ENCODE data around the gene TTC36. TPM values are rescaled to one million over a fixed set of nuclear protein-coding genes. Genes with fewer than 3 reads are reported as not detected.

Gene TTC36
- total RNA-seq, 5 donors from 2014 or later (not counting 1 experiment from before 2014, with no cell fraction given): 0.53 to 1.7 (median 1.2) TPM

DNA sequence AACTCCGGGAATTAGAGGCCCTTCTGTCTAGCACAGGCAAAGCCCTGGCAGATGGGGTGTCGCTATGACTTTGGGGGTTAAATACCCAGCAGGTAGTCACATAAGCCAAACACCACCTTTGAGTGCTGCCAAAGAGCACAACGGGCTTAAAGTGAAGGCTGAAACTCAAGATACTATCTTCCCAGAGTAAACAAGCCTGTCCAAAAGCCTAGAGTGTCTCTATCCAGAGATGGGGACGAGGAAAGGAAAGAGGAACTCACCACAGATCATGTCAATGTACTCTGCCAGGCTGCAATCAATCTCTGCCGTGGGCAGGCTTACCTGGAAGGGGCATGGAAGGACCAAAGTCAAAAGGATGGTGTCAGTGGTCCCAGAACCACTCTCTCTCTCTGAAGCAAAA, 18.3 kb downstream of the TTC36 start:
- Mint-ChIP-seq H3K4me1 (no peaks in the 10 kb centered on the region), H3K36me3 (peaks cover 19% of the 10 kb centered on the region), H3K27ac (no peak overlapping the region), H3K27me3 (no peaks in the 10 kb centered on the region), H3K9me3 (no peaks in the 10 kb centered on the region), H3K4me3 (no peak overlapping the region)
- ATAC-seq (replicated peaks in 1 of 4) (no peak), DNase-seq (no peak)
- H3K4me3 ChIP-seq (ENCODE audit: control insufficient read depth in 1 of 2, extremely low read depth in 1 of 2, low read length in 1 of 2): no peak overlapping the region
- H3K27ac ChIP-seq (ENCODE audit: low read length): no peak overlapping the region
- ChIA-PET CTCF (no interaction called here), POLR2A (no interaction called here)
- no peaks in the 10 kb centered on the region for H3K9me3 ChIP-seq
- no CpG with 5 or more reads among the region's 5 CpGs for WGBS (ENCODE audit: insufficient coverage)
- H3K27me3 ChIP-seq (replicated peaks in 1 of 2; ENCODE audit: control insufficient read depth in 2 of 2, extremely low read depth in 1 of 2, insufficient read depth in 2 of 2, low read length in 1 of 2): no peaks in the 10 kb centered on the region
- H3K36me3 ChIP-seq (ENCODE audit: control insufficient read depth in 2 of 2, extremely low read depth in 1 of 2, insufficient read depth in 1 of 2, low read length in 1 of 2): peaks cover 6 to 10% of the 10 kb centered on the region in 2 donors
- no peaks in the 10 kb centered on the region for H3K4me1 ChIP-seq (ENCODE audit: control insufficient read depth in 1 of 2, extremely low read depth in 1 of 2, insufficient read depth in 2 of 2, low read length in 2 of 2)

DNA sequence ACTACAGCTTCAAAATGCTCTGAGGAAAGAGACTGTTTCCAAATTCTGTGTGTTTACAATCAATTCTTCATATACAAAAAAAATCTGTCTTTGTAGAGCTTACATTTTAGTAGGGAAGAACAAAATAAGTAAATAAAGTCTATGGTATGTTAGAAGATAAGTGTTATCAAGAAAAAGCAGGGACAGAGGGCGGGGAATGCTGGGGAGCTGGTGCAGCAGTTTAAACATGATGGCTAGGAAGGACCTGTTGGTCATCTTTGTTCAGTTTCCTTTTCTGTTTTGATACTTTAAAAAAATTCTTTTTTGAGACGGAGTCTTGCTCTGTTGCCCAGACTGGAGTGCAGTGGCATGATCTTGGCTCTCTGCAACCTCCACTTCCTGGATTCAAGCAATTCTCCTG, 19.9 kb downstream of the TTC36 start:
- no peak overlapping the region for H3K4me3 Mint-ChIP-seq
- H3K4me1 Mint-ChIP-seq: no peaks in the 10 kb centered on the region
- H3K27ac Mint-ChIP-seq: no peak overlapping the region
- no peaks in the 10 kb centered on the region for H3K27me3 Mint-ChIP-seq
- DNase-seq (no peak), ATAC-seq (replicated peaks in 1 of 4) (no peak)
- H3K4me3 ChIP-seq (ENCODE audit: control insufficient read depth in 1 of 2, extremely low read depth in 1 of 2, low read length in 1 of 2): no peak overlapping the region
- no peaks in the 10 kb centered on the region for H3K9me3 Mint-ChIP-seq
- peaks cover 22% of the 10 kb centered on the region for H3K36me3 Mint-ChIP-seq
- H3K36me3 ChIP-seq (ENCODE audit: control insufficient read depth in 2 of 2, extremely low read depth in 1 of 2, insufficient read depth in 1 of 2, low read length in 1 of 2): peaks cover 6 to 16% of the 10 kb centered on the region in 2 donors
- no peaks in the 10 kb centered on the region for H3K4me1 ChIP-seq (ENCODE audit: control insufficient read depth in 1 of 2, extremely low read depth in 1 of 2, insufficient read depth in 2 of 2, low read length in 2 of 2)
- 100% methylated on average over 1 of the region's 2 CpGs for WGBS (ENCODE audit: insufficient coverage)
- H3K27me3 ChIP-seq (replicated peaks in 1 of 2; ENCODE audit: control insufficient read depth in 2 of 2, extremely low read depth in 1 of 2, insufficient read depth in 2 of 2, low read length in 1 of 2): no peaks in the 10 kb centered on the region
- ChIA-PET CTCF (interaction anchor here in 1 of 2 donors (0.6 kb wide), 1 partner anchor 791 kb away, joined by 3 read pairs; no protein-coding TSS in a partner anchor), POLR2A (interaction anchor here in 1 of 2 donors (0.6 kb wide), 1 partner anchor 381 kb away, joined by 3 read pairs; no protein-coding TSS in a partner anchor)
- H3K27ac ChIP-seq (ENCODE audit: low read length): no peak overlapping the region
- H3K9me3 ChIP-seq: no peaks in the 10 kb centered on the region

DNA sequence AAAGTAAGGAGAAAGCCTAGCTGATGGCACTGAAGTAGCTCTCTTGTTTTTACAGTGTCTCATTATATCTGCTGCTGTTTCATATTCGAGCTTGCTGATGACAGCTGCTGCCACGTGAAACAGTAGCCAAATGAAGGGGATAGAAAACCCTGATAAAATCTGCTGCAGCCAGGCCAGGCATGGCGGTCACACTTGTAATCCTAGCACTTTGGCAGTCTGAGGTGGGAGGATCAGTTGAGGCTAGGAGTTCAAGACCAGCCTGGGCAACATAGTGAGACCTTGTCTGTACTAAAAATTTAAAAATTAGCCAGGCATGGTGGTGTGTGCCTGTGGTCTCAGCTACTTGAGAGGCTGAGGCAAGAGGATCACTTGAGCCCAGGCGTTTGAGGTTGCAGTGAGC, 25.1 kb downstream of the TTC36 start:
- Histone ChIP-seq H3K36me3 (ENCODE audit: control insufficient read depth in 2 of 2, extremely low read depth in 1 of 2, insufficient read depth in 1 of 2, low read length in 1 of 2) (peaks cover 5 to 23% of the 10 kb centered on the region in 2 donors), H3K4me1 (ENCODE audit: control insufficient read depth in 1 of 2, extremely low read depth in 1 of 2, insufficient read depth in 2 of 2, low read length in 2 of 2) (no peaks in the 10 kb centered on the region), H3K9me3 (no peaks in the 10 kb centered on the region), H3K27ac (ENCODE audit: low read length) (no peak overlapping the region), H3K27me3 (replicated peaks in 1 of 2; ENCODE audit: control insufficient read depth in 2 of 2, extremely low read depth in 1 of 2, insufficient read depth in 2 of 2, low read length in 1 of 2) (no peaks in the 10 kb centered on the region), H3K4me3 (ENCODE audit: control insufficient read depth in 1 of 2, extremely low read depth in 1 of 2, low read length in 1 of 2) (no peak overlapping the region)
- Mint-ChIP-seq H3K9me3 (no peaks in the 10 kb centered on the region), H3K4me3 (no peak overlapping the region), H3K36me3 (peaks cover 36% of the 10 kb centered on the region), H3K27me3 (no peaks in the 10 kb centered on the region), H3K4me1 (no peaks in the 10 kb centered on the region), H3K27ac (no peak overlapping the region)
- DNase-seq: no peak
- 100% methylated on average over 3 of the region's 4 CpGs for WGBS (ENCODE audit: insufficient coverage)
- ChIA-PET POLR2A (no interaction called here), CTCF (no interaction called here)
- ATAC-seq (replicated peaks in 1 of 4): no peak

DNA sequence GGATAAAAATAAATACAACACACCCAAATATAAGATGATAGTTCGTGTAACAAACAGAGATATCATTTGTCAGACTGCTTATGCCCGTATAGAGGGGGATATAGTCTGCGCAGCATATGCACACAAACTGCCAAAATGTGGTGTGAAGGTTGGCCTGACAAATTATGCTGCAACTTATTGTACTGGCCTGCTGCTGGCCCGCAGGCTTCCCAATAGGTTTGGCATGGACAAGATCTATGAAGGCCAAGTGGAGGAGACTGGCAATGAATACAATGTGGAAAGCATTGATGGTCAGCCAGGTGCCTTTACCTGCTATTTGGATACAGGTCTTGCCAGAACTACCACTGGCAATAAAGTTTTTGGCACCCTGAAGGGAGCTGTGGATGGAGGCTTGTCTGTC, 33.5 kb downstream of the TTC36 start:
- 100% methylated on average over 2 of the region's 4 CpGs for WGBS (ENCODE audit: insufficient coverage)
- Mint-ChIP-seq H3K27me3 (no peaks in the 10 kb centered on the region), H3K27ac (no peak overlapping the region), H3K4me1 (peaks cover 19 to 23% (median 20%) of the 10 kb centered on the region in 3 donors), H3K36me3 (peaks cover 19% of the 10 kb centered on the region), H3K9me3 (no peaks in the 10 kb centered on the region), H3K4me3 (no peak overlapping the region)
- H3K4me3 ChIP-seq (ENCODE audit: control insufficient read depth in 1 of 2, extremely low read depth in 1 of 2, low read length in 1 of 2): no peak overlapping the region
- H3K27me3 ChIP-seq (replicated peaks in 1 of 2; ENCODE audit: control insufficient read depth in 2 of 2, extremely low read depth in 1 of 2, insufficient read depth in 2 of 2, low read length in 1 of 2): no peaks in the 10 kb centered on the region
- CTCF ChIA-PET: interaction anchor here in 1 of 2 donors (0.7 kb wide), 1 partner anchor 218 kb away, joined by 3 read pairs; no protein-coding TSS in a partner anchor
- POLR2A ChIA-PET: no interaction called here
- ATAC-seq (replicated peaks in 1 of 4) (no peak), DNase-seq (no peak)
- H3K9me3 ChIP-seq: no peaks in the 10 kb centered on the region
- peaks cover 0 to 9% of the 10 kb centered on the region in 2 experiments for H3K4me1 ChIP-seq (ENCODE audit: control insufficient read depth in 1 of 2, extremely low read depth in 1 of 2, insufficient read depth in 2 of 2, low read length in 2 of 2)
- peaks cover 0 to 2% of the 10 kb centered on the region in 2 donors for H3K36me3 ChIP-seq (ENCODE audit: control insufficient read depth in 2 of 2, extremely low read depth in 1 of 2, insufficient read depth in 1 of 2, low read length in 1 of 2)
- H3K27ac ChIP-seq (ENCODE audit: low read length): no peak overlapping the region

DNA sequence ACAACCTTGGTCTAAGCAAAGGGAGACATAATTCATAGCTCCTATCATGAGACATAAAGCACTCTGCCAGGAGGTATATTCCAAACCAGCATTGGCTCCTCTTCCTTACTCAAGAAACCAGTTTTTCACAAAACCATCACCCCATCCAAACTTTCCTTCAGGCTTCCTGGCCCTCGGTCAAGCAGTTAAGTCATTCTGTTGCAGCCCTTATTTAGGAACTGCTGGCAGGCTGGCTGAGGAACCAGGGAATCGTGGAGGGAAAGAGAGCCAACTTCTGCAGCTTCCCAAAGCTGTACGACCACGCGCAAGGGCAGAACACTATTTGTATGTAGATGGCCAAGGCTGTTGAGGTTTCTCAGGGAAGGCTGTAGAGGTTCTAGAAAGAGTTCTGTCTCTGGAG, 37.8 kb downstream of the TTC36 start:
- DNase-seq: no peak
- Histone ChIP-seq H3K27ac (ENCODE audit: low read length) (no peak overlapping the region), H3K4me3 (ENCODE audit: control insufficient read depth in 1 of 2, extremely low read depth in 1 of 2, low read length in 1 of 2) (no peak overlapping the region), H3K27me3 (replicated peaks in 1 of 2; ENCODE audit: control insufficient read depth in 2 of 2, extremely low read depth in 1 of 2, insufficient read depth in 2 of 2, low read length in 1 of 2) (no peaks in the 10 kb centered on the region), H3K9me3 (no peaks in the 10 kb centered on the region), H3K4me1 (ENCODE audit: control insufficient read depth in 1 of 2, extremely low read depth in 1 of 2, insufficient read depth in 2 of 2, low read length in 2 of 2) (peaks cover 0 to 12% of the 10 kb centered on the region in 2 experiments), H3K36me3 (ENCODE audit: control insufficient read depth in 2 of 2, extremely low read depth in 1 of 2, insufficient read depth in 1 of 2, low read length in 1 of 2) (no peaks in the 10 kb centered on the region)
- H3K27me3 Mint-ChIP-seq: no peaks in the 10 kb centered on the region
- H3K27ac Mint-ChIP-seq: peak overlapping the region; percentile 57 to 74
- ATAC-seq (replicated peaks in 1 of 4): no peak
- WGBS (ENCODE audit: insufficient coverage): 57% methylated on average over 2 of the region's 5 CpGs
- peak overlapping the region; percentile 66 to 85 (median 77) for H3K4me3 Mint-ChIP-seq
- ChIA-PET POLR2A (interaction anchor here in 1 of 2 donors (0.6 to 0.7 kb wide), 3 partner anchors 234 to 540 kb away, joined by 3 to 5 read pairs (median 4); no protein-coding TSS in a partner anchor), CTCF (interaction anchor here in 1 of 2 donors (0.7 kb wide), 1 partner anchor 46 kb away, joined by 3 read pairs; no protein-coding TSS in a partner anchor)
- peaks cover 2% of the 10 kb centered on the region for H3K36me3 Mint-ChIP-seq
- H3K4me1 Mint-ChIP-seq: peaks cover 23 to 25% (median 23%) of the 10 kb centered on the region in 3 donors
- no peaks in the 10 kb centered on the region for H3K9me3 Mint-ChIP-seq

DNA sequence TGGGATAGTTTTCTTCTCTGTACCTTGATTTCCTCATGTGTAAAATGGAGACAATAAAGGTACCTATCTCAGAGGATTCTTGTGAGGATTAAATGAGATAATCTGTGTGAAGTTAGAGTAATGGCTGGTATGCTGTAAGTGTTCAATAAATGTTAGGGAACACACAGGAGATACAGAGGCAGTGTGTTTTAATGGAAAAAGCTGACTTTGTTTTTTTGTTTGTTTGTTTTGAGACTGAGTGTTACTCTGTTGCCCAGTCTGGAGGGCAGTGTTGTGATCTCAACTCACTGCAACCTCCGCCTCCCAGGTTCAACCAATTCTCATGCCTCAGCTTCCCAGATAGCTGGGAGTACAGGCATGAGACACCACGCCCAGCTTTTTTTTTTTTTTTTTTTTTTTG, 42.4 kb downstream of the TTC36 start:
- Histone ChIP-seq H3K27ac (ENCODE audit: low read length) (no peak overlapping the region), H3K9me3 (no peaks in the 10 kb centered on the region), H3K4me1 (ENCODE audit: control insufficient read depth in 1 of 2, extremely low read depth in 1 of 2, insufficient read depth in 2 of 2, low read length in 2 of 2) (peaks cover 13 to 21% of the 10 kb centered on the region in 2 experiments), H3K27me3 (replicated peaks in 1 of 2; ENCODE audit: control insufficient read depth in 2 of 2, extremely low read depth in 1 of 2, insufficient read depth in 2 of 2, low read length in 1 of 2) (no peaks in the 10 kb centered on the region), H3K4me3 (ENCODE audit: control insufficient read depth in 1 of 2, extremely low read depth in 1 of 2, low read length in 1 of 2) (no peak overlapping the region), H3K36me3 (ENCODE audit: control insufficient read depth in 2 of 2, extremely low read depth in 1 of 2, insufficient read depth in 1 of 2, low read length in 1 of 2) (no peaks in the 10 kb centered on the region)
- WGBS (ENCODE audit: insufficient coverage): 50% methylated on average over 1 of the region's 2 CpGs
- ChIA-PET CTCF (interaction anchor here in 1 of 2 donors (0.7 to 1.6 kb wide), 2 partner anchors 29 to 31 kb away, joined by 3 to 11 read pairs; no protein-coding TSS in a partner anchor), POLR2A (interaction anchor here in 1 of 2 donors (0.7 kb wide), 1 partner anchor 781 kb away, joined by 3 read pairs; no protein-coding TSS in a partner anchor)
- Mint-ChIP-seq H3K4me1 (peaks cover 31 to 40% (median 37%) of the 10 kb centered on the region in 3 donors), H3K27ac (no peak overlapping the region), H3K4me3 (no peak overlapping the region), H3K9me3 (no peaks in the 10 kb centered on the region), H3K27me3 (no peaks in the 10 kb centered on the region), H3K36me3 (no peaks in the 10 kb centered on the region)
- DNase-seq: no peak
- ATAC-seq (replicated peaks in 1 of 4): no peak

Data from T-cell (primary cell).